Raji (cell line): ENCODE measurements around the gene CCKAR.

Experiments used
- POLR2A ChIP-seq: IDR thresholded peaks from 2 replicates; pipeline ENCODE4 v1.6.1; 2011; ENCODE audit warnings: low read depth, low read length, control low read depth; ENCODE audit not compliant: insufficient read depth

Gene CCKAR

DNA sequence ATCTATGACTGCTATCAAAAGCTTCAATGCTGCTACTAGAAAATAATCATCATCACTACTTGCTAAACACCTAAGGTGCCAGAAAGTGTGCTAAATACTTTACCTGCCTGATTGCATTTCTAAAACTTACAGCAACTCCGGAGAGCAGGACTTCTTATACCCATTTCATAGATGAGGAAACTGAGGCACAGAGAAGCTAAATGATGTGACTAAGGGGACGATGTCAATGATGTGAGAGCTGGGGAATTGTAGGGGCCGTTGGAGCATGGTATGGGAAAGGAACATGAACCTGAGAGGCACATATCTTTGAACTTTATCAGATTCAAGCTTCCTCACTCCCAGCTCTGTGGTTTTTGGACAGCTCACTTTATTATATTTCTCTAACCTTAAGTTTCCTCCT is 38.7 kb downstream of the CCKAR start:
- no peak for TF ChIP-seq POLR2A

- no peak for TF ChIP-seq POLR2A
Observed at GRCh38 chr4:26450418-26450817, 39.9 kb downstream of the CCKAR start.

GRCh38 chr4:26447378-26447777 is 42.9 kb downstream of the CCKAR start:
- no peak for TF ChIP-seq POLR2A

DNA sequence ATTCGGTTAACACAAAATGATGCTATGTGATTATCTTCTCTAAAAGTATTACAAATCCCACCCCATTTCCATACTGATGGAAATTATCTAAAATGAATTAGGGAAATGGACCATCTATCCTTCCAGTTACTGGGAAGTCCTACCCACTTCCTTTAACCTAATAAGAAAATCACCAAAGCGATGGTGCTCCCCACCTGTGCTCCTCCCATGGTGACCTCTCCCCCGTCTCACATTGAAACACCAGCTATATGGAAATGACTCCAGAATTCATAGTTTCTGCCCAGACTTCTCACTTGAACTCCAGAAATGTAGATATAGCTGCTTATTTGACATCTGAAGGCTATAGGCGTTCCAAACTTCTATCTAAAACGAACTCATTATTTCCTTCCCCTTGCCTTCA is 48.5 kb downstream of the CCKAR start:
- no peak for TF ChIP-seq POLR2A

DNA sequence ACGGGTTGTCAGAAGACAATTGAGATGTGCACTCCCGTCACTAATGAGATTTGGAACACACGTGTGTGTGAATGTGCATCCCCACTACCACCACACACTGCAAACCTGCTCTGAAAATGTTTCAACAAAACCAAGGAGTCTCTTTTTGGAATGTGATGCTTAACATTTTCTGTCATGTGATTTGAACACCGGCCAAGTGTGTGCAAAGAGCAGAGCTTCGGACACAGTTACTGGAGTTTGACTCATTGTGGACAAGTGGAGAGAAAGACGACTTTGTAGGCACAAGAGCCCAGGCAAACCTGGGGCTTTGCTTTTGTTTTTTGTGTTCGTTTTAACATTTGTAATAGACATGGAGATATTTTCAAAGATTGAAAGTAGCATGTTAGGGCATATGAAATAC is 49.2 kb downstream of the CCKAR start:
- no peak for TF ChIP-seq POLR2A

- no peak for TF ChIP-seq POLR2A
Observed at GRCh38 chr4:26434030-26434639, 56.1 kb downstream of the CCKAR start.

DNA sequence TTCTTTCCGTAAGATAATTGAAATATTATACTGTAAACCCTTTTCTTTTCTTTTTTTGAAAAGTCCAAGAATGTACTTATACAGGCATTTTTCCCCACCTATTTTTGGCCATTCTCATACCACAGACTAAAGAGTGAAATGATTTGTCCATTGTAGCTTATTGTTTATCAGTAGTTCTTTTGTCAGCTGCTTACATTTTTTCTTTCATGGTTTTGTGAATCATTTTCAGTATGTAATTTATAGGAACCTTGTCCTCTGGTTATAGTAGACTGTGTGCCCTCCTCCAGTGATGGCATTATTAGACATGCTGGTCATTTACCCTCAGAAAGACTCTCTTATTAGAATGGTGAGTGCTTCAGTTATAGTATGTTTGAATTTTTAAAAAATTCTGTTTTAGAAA is 56.7 kb downstream of the CCKAR start:
- no peak for TF ChIP-seq POLR2A

DNA sequence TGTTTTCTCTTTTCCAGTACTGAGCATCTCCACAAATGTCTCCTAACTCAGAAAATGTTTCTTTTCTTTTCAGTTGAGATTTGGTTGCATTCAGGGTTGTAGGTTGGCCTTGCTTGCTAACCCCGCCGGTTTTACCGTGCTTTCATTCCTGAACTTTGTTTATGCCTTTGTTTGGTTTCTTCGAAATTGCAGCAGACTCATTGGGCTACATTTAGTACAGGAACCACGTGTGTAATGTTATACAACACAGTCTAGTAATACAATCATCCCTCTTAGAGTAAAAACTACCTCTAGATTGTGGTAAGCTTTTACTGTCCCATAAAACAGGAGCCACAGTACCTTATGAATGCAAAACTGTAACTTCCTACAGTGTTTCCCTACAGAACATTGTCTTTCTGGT is 57.9 kb downstream of the CCKAR start:
- TF ChIP-seq POLR2A: no peak

DNA sequence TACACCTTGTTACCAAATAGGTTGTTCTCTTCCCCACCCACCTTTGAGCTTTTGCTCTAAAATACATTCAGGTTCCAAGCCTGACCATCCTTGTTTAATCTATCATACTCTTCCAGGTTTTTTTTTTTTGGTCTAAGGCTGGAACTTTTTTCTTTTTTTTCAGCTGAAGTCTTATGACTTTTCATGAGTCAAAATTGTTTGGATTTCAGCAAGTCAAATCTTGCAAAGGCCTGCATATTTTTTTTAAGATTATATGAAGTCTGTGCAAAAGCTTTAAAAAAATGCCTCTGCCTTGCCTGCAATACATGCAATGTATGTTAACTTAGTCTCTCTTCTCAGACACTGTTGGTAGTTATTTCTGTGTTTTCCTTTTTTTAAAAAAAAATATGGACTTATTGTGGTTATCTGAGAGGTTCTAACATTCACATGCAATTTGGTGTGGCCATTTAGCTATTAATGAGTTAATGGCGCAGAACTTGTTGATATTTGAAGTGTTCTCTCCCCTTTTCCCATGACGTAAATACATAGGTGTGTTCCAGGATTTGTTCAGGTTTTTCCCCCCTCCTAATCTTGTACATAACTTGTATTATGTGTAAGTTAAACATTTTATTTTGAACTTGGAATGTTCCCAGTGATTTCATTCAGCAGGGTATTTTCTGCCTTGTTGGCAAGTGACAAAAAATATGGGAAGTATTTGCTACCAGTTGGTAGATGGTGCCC is 58.7 kb downstream of the CCKAR start:
- TF ChIP-seq POLR2A: no peak
